Measurements from ENCODE around the gene L2HGDH. TPM values are rescaled to one million over a fixed set of nuclear protein-coding genes. Genes with fewer than 3 reads are reported as not detected.

Gene L2HGDH
- total RNA-seq, 2 donors from 2014 or later = 1.5 to 3.7 TPM

GRCh38 chr14:50215416-50215815 lies 96.6 kb downstream of the L2HGDH start:
- DNase-seq (ENCODE audit: low spot score) = no peak
- no peaks in the 10 kb centered on the region for H3K36me3 ChIP-seq
- TF ChIP-seq, protein P1, sequence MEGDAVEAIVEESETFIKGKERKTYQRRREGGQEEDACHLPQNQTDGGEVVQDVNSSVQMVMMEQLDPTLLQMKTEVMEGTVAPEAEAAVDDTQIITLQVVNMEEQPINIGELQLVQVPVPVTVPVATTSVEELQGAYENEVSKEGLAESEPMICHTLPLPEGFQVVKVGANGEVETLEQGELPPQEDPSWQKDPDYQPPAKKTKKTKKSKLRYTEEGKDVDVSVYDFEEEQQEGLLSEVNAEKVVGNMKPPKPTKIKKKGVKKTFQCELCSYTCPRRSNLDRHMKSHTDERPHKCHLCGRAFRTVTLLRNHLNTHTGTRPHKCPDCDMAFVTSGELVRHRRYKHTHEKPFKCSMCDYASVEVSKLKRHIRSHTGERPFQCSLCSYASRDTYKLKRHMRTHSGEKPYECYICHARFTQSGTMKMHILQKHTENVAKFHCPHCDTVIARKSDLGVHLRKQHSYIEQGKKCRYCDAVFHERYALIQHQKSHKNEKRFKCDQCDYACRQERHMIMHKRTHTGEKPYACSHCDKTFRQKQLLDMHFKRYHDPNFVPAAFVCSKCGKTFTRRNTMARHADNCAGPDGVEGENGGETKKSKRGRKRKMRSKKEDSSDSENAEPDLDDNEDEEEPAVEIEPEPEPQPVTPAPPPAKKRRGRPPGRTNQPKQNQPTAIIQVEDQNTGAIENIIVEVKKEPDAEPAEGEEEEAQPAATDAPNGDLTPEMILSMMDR (IDR thresholded peaks at IDR 0.05) = no peak
- peaks cover 26 to 28% of the 10 kb centered on the region in 2 donors for H3K4me1 ChIP-seq (ENCODE audit: control insufficient read depth in 1 of 2, low read depth in 2 of 2)
- ATAC-seq (ENCODE audit: insufficient number of reproducible peaks, low FRiP score, low read depth) = no peak
- no peaks in the 10 kb centered on the region for H3K9me3 ChIP-seq
- no peak overlapping the region for H3K4me3 ChIP-seq
- H3K27me3 ChIP-seq (replicated peaks; ENCODE audit: insufficient read depth) = no peaks in the 10 kb centered on the region
- H3K27ac ChIP-seq = no peak overlapping the region

GRCh38 chr14:50213795-50214194 lies 98.2 kb downstream of the L2HGDH start:
- TF ChIP-seq, protein P1 (IDR thresholded peaks at IDR 0.05) = no peak
- no peaks in the 10 kb centered on the region for H3K36me3 ChIP-seq
- H3K27ac ChIP-seq = no peak overlapping the region
- ATAC-seq (ENCODE audit: insufficient number of reproducible peaks, low FRiP score, low read depth) (no peak), DNase-seq (ENCODE audit: low spot score) (no peak)
- H3K27me3 ChIP-seq (replicated peaks; ENCODE audit: insufficient read depth) = no peaks in the 10 kb centered on the region
- no peaks in the 10 kb centered on the region for H3K9me3 ChIP-seq
- H3K4me3 ChIP-seq = no peak overlapping the region
- H3K4me1 ChIP-seq (ENCODE audit: control insufficient read depth in 1 of 2, low read depth in 2 of 2) = peaks cover 17 to 28% of the 10 kb centered on the region in 2 donors

GRCh38 chr14:50212726-50213125 lies 99.3 kb downstream of the L2HGDH start:
- H3K4me1 ChIP-seq (ENCODE audit: control insufficient read depth in 1 of 2, low read depth in 2 of 2) = peaks cover 16 to 28% of the 10 kb centered on the region in 2 donors
- no peak overlapping the region for H3K27ac ChIP-seq
- H3K36me3 ChIP-seq = no peaks in the 10 kb centered on the region
- TF ChIP-seq, protein P1 (IDR thresholded peaks at IDR 0.05) = no peak
- H3K4me3 ChIP-seq = no peak overlapping the region
- no peaks in the 10 kb centered on the region for H3K9me3 ChIP-seq
- DNase-seq (ENCODE audit: low spot score) (no peak), ATAC-seq (ENCODE audit: insufficient number of reproducible peaks, low FRiP score, low read depth) (no peak)
- no peaks in the 10 kb centered on the region for H3K27me3 ChIP-seq (replicated peaks; ENCODE audit: insufficient read depth)

DNA sequence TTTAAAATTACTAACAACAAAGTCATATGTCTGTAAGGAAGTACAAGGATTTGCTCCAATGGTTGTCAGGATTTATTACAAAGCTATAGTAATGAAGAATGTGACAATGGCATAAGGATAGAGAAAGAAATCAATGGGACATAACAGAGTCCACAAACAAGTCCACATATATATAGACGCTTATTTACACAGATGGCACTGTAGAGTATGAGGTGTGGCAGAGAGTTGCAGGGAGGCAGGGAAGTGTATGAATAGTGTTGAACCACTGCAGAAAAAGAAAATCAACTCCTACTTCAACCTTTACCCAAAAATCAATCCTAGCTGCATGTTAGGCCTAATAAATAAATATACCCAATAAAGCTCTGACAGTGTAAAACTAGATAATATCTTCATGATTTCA lies 102.0 kb downstream of the L2HGDH start:
- Histone ChIP-seq H3K4me3 (no peak overlapping the region), H3K27me3 (replicated peaks; ENCODE audit: insufficient read depth) (no peaks in the 10 kb centered on the region), H3K27ac (no peak overlapping the region), H3K4me1 (ENCODE audit: control insufficient read depth in 1 of 2, low read depth in 2 of 2) (peaks cover 5 to 11% of the 10 kb centered on the region in 2 donors), H3K36me3 (no peaks in the 10 kb centered on the region), H3K9me3 (no peaks in the 10 kb centered on the region)
- TF ChIP-seq, protein P1 (IDR thresholded peaks at IDR 0.05) = no peak
- ATAC-seq (ENCODE audit: insufficient number of reproducible peaks, low FRiP score, low read depth) = no peak
- DNase-seq (ENCODE audit: low spot score) = no peak

DNA sequence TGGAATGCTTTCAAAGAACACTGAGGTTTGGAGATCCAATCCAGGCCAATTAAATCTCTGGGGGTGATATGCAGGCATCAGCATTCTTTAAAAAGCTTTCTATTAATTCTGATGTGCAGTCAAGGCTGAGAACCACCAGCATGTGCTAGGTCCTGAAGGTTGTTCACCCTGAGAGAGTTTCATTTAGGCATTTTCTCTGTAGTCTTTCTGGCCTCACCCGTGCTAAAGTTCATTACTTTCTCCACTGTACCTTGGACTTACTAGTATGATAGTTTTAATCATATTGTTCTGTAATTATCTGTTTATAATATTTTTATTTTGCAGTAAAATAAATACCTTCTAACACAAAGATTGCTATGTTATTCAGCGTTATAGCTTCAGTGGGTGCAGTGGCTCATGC lies 113.5 kb downstream of the L2HGDH start:
- no peak overlapping the region for H3K27ac ChIP-seq
- ATAC-seq (ENCODE audit: insufficient number of reproducible peaks, low FRiP score, low read depth) (no peak), DNase-seq (ENCODE audit: low spot score) (no peak)
- no peak overlapping the region for H3K4me3 ChIP-seq
- no peaks in the 10 kb centered on the region for H3K9me3 ChIP-seq
- H3K4me1 ChIP-seq (ENCODE audit: control insufficient read depth in 1 of 2, low read depth in 2 of 2) = no peaks in the 10 kb centered on the region
- H3K27me3 ChIP-seq (replicated peaks; ENCODE audit: insufficient read depth) = no peaks in the 10 kb centered on the region
- peaks cover 3% of the 10 kb centered on the region for H3K36me3 ChIP-seq
- TF ChIP-seq, protein P1 (IDR thresholded peaks at IDR 0.05) = no peak
